Measurements from ENCODE around the gene SRCAP.

DNA sequence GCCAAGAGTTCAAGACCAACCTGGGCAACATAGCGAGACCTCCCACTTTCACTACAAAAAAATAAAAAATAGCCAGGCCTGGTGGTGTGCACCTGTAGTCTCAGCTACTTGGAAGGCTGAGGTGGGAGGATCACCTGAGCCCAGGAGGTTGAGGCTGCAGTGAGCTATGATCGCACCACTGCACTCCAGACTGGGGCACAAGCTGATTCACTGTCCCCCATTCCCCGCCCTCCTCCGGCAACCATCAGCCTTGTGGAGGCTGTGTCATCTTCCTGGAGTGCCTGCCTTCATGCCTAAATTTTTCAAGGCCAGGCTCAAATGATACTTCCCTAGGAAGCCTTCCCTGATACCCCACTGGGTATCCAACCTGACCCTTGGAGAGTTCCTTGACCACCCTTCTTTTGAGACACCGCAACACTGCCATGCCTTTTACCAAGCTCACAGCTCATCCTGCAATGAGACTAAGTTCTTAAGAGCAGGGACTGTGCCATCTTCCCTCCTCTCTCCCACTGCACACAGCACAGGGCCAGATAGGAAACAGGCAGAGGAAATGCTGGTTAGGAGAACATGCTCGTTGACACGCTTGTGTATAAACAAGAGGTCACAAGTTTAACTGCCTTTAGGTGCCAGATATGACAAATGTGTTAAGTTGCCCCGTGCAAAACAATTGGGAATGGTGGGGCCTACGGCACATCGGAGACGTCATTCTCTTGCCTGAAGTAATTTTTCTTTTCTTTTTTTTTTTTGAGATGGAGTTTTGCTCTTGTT, 3.9 kb upstream of the SRCAP start:
- TF ChIP-seq, protein P1, sequence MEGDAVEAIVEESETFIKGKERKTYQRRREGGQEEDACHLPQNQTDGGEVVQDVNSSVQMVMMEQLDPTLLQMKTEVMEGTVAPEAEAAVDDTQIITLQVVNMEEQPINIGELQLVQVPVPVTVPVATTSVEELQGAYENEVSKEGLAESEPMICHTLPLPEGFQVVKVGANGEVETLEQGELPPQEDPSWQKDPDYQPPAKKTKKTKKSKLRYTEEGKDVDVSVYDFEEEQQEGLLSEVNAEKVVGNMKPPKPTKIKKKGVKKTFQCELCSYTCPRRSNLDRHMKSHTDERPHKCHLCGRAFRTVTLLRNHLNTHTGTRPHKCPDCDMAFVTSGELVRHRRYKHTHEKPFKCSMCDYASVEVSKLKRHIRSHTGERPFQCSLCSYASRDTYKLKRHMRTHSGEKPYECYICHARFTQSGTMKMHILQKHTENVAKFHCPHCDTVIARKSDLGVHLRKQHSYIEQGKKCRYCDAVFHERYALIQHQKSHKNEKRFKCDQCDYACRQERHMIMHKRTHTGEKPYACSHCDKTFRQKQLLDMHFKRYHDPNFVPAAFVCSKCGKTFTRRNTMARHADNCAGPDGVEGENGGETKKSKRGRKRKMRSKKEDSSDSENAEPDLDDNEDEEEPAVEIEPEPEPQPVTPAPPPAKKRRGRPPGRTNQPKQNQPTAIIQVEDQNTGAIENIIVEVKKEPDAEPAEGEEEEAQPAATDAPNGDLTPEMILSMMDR (IDR thresholded peaks at IDR 0.05), result no peak
- no peak for TF ChIP-seq POLR2A (IDR thresholded peaks at IDR 0.05)
